Measurements from ENCODE around the gene MYH3.

Gene MYH3

DNA sequence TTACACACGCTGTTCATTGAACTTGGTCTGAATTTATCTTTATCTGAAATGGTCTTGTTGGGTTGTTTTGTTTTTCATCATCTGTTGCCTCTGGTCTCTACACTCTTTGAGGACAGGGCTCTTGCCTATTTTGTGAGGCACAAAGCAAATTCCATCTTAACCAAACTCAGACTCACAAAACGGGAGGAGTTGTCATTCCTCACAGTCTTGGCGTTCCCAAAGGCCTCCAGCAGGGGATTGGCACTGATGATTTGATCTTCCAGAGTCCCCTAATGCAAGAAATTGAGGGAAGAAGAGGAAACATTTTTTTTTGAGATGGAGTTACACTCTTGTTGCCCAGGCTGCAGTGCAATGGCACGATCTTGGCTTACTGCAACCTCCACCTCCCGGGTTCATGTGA, 8.7 kb downstream of the MYH3 start:
- no peak for DNase-seq

GRCh38 chr17:10646392-10646990, 10.6 kb downstream of the MYH3 start:
- peak; percentile 88 for DNase-seq

GRCh38 chr17:10640475-10640874, 16.6 kb downstream of the MYH3 start:
- DNase-seq: no peak

DNA sequence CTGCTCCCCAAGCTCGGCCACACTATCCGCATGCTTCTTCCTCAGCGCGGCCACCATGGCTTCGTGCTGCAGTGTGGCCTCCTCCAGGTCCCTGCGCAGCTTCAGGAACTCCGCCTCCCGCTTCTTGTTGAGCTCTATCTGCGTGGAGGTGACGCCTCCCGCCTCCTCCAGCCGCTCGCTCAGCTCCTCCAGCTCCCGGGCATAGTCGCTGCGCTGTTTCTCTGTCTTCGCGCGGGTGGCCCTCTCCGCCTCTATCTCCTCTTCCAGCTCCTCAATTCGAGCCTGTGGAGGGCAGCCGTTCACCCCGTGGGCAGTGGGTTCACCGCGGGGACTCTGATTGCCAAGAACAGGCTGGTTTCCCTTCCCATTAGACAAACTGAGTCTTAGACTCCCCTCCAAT, 19.0 kb downstream of the MYH3 start:
- no peak for DNase-seq

DNA sequence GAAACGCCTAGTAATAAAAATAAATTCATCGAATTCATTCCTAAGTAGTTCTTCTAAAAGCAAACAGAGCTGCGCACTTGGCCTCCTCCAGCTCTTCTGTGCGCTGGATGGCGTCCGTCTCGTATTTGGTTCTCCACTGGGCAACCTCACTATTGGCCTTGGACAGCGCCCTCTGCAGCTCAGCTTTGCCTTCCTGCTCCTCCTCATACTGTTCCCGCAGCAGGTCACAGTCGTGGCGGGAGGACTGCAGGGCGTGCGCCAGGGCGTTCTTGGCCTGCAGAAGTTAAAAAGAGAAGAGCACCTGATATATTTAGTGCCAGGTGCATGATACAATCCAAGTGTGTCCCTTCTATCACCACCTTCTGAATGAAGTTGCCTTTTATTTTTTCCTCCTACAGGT, 21.8 kb downstream of the MYH3 start:
- no peak for DNase-seq

DNA sequence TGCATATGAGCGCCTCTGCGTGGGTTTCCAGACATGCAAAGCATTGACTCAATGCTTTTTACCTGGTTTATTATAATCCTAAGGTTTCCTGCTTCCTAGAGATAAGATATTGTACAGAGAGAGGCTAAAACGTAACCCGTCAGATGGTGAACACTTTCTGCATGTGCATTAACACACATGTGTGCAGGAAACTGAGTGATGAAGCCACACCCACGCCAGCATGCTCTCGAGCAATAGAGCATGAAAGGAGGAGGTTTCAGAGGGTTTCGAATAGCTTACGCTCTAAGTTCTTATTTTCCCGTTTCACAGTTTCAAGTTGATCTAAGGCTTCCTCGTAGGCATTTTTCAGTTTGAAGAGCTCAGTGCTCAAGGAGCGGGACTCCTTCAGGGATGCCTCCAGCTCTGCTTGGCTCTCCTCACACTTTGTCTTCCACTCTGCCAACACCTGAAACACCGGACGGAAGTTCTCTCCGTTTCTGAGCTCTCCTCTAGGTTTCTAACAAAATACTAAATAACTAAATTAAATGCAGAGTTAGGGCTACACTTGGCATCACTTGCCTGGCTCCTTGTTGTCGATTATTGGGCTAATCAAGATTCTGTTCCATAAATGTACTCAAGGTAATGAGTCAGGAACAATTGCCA, 23.2 kb downstream of the MYH3 start:
- DNase-seq: no peak

GRCh38 chr17:10631701-10632100, 25.4 kb downstream of the MYH3 start:
- no peak for DNase-seq

- DNase-seq: no peak
Observed at GRCh38 chr17:10631048-10631700, 25.9 kb downstream of the MYH3 start.

DNA sequence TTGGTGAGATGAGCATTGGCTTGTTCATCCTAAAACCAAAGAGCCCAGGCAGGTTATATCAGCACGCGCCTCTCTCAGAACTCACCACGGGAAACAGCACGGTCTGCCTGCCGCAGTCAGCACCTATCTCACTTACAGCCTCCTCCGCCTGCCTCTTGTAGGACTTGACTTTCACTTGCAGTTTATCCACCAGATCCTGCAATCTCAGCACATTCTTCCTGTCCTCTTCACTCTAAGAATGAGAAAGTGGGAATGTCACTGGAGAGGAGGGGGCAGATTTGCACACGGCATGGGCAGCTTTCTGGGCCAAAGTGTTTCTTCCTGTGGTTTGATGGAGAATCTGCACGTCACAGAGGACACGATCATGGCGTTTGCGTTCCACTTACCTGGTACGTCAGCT, 27.4 kb downstream of the MYH3 start:
- DNase-seq: no peak

GRCh38 chr17:10628756-10629155, 28.4 kb downstream of the MYH3 start:
- DNase-seq: no peak

DNA sequence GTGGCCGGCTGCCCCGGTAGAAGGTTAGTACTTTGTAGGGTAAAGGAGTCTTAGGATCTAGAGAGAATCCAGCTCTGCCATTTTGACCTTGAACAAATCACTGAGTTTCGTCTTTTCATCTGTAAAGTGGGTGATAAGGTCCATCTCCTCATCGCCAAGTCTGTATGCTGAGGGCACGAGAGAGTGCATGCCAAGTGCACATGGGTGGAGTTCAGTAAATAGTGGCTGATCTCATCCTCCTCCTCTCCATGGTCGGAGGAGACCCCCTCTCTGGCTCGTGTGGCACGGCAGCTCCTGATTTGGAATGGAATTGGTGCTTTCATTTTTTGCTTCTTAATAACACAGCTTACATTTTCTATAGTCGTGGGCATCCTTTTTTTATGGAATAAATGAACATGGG, 30.7 kb downstream of the MYH3 start:
- DNase-seq: no peak

GRCh38 chr17:10624969-10625368, 32.1 kb downstream of the MYH3 start:
- no peak for DNase-seq

DNA sequence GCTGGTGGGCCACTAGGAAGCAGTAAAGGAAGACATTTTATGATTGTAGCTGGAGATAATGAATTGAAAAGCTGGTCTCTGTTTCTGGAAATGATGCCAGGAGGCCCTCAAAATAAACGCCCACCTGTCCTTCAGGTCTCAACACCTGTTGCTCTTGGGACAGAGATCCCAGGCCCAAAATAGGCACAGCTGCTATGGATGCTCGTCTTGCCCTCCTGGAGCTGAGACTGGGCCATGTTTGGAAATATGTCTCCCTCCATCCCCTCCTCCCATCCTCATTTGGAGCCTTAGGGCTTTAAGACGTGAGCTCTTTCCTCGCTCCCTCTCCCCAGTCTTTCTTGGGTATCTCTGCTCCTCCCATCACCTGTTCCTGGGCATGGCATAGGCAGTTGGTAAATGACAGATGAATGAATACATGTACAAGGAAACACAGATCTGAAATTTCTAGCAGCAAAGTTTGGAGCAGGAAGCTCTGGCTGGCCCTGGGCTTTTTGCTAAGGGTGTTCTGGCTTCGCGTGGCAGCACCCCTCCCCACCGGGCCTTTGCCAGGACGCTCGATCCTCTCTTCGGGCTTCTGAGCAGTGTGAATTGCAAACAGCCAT, 33.3 kb downstream of the MYH3 start:
- DNase-seq: no peak

DNA sequence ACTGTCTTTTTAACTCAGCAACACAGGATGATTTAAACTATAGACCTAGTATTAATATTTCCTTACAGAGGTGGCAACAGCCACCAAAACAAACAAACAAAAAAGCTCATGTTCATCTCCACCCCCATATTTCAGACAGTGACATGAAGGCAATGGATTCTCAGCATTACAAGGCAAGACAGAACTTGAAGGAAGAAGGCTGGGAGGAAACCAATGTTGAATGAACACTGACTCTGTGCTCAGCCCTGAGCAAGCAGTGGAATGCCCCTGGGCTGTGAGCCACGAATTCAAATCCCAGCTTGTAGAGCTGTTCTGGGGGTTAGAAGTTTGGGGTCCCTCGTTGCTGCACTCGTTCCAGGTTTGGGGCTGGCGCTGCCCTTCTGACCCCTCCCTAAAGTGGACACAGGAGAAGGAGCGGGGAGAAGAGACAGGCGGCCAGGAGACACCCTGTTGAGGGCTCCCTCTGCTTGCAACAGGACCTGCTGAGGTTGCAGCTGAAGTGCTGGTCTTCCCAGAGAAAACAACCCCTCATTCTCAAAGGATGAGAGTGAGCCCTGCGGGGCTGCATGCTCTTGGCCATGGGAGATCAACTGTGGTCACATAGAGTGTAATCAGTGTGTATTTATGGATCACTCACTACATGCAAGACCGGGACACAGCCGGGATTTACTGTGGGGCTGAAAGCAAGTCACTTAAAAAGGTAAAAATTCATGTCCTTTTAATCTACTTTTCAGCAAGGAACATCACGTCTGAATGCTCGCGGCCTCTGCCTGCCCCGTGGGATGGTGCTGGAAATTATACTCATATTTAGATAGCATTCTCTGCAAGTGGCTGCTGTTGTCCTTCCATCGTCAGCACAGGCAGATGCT, 34.3 kb downstream of the MYH3 start:
- DNase-seq: no peak

DNA sequence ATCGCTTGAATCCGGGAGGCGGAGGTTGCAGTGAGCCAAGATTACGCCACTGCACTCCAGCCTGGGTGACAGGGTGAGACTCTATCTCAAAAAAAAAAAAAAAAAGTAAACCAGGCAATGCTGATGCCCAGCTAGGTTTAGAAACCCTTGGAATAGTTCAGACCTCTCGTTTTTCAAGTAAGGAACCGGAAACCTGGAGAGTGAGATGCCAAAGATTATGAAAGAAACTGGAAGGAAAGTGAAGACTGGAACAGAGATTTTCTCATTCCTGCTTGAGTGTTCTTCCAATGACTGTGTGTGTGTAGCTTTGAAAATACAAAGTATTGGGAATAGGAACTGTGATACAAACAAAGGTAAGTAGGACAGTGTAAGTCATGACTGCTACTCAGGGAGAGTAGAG, 35.7 kb downstream of the MYH3 start:
- no peak for DNase-seq

GRCh38 chr17:10620823-10621222, 36.3 kb downstream of the MYH3 start:
- DNase-seq: no peak

GRCh38 chr17:10618202-10618635, 38.9 kb downstream of the MYH3 start:
- DNase-seq: peak; percentile 81

DNA sequence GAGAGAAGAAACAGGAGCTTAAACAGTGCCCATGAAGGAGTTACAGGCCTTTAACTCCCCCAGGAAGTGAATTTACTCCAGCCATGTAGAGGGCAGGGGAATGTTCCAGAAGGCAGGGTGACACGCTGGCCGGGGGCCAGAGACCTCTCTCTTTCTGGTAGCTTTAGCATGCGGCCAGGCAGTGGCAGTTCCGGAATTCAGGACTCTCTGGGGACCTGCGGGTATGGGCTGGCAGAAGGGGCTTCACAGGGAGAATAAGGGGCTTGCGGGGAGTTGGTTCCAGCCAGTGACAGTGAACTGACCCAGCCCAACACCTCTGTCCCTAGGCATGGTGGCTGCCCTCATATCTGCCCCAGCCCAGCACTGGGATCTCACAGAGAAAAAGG, 40.0 kb downstream of the MYH3 start:
- DNase-seq: no peak

GRCh38 chr17:10616502-10617119, 40.5 kb downstream of the MYH3 start:
- peak; percentile 89 for DNase-seq

- peak; percentile 62 for DNase-seq
Observed at GRCh38 chr17:10614536-10615155, 42.5 kb downstream of the MYH3 start.

- DNase-seq: no peak
Observed at GRCh38 chr17:10613775-10614513, 43.2 kb downstream of the MYH3 start.
